COLO668 (cell line): Measurements from ENCODE around the gene WDR77.

Experiments
- DNase-seq: peaks from one replicate; lab custom pipeline; 2025; ENCODE audit not compliant: unreplicated experiment; lab: John Stamatoyannopoulos, UW

The WDR77 gene

GRCh38 chr1:111470596-111470995, 21.5 kb upstream of the WDR77 start:
- DNase-seq, result no peak

GRCh38 chr1:111469539-111469938, 20.5 kb upstream of the WDR77 start:
- DNase-seq, result no peak

GRCh38 chr1:111468717-111469100, 19.7 kb upstream of the WDR77 start:
- DNase-seq, result no peak

GRCh38 chr1:111467865-111468716, 19.0 kb upstream of the WDR77 start:
- DNase-seq, result no peak

- no peak for DNase-seq
Measured at GRCh38 chr1:111466480-111466879, 17.4 kb upstream of the WDR77 start.

- DNase-seq, result no peak
Measured at GRCh38 chr1:111465754-111466153, 16.7 kb upstream of the WDR77 start.

GRCh38 chr1:111463029-111463683, 14.1 kb upstream of the WDR77 start:
- no peak for DNase-seq

GRCh38 chr1:111462370-111463028, 13.4 kb upstream of the WDR77 start:
- DNase-seq, result no peak

GRCh38 chr1:111461765-111462164, 12.7 kb upstream of the WDR77 start:
- DNase-seq, result no peak

GRCh38 chr1:111455642-111456031, 6.6 kb upstream of the WDR77 start:
- no peak for DNase-seq

- no peak for DNase-seq
Measured at GRCh38 chr1:111454859-111455641, 6.0 kb upstream of the WDR77 start.

- no peak for DNase-seq
Measured at GRCh38 chr1:111453706-111454105, 4.7 kb upstream of the WDR77 start.

GRCh38 chr1:111452581-111452980, 3.5 kb upstream of the WDR77 start:
- DNase-seq, result no peak

GRCh38 chr1:111450185-111450584, 1.1 kb upstream of the WDR77 start:
- no peak for DNase-seq

GRCh38 chr1:111449703-111450017, 604 bp upstream of the WDR77 start:
- DNase-seq, result no peak

GRCh38 chr1:111448482-111448917, 556 bp downstream of the WDR77 start:
- peak; percentile 58 for DNase-seq

- no peak for DNase-seq
Measured at GRCh38 chr1:111446967-111447892, 1.8 kb downstream of the WDR77 start.

GRCh38 chr1:111446546-111446945, 2.5 kb downstream of the WDR77 start:
- DNase-seq, result no peak

- DNase-seq, result no peak
Measured at GRCh38 chr1:111444031-111444430, 5.0 kb downstream of the WDR77 start.

- no peak for DNase-seq
Measured at GRCh38 chr1:111442457-111442856, 6.6 kb downstream of the WDR77 start.
